Fibroblast of gingiva (primary cell): Measurements from ENCODE around the gene SYNE1.
"Not testable (repeated sequence)": the region's sequence is repeated elsewhere in the genome, so short reads cannot be mapped to it uniquely, and the experiment has no call there.

ENCODE experiments used
- DNase-seq: peaks from one replicate; pipeline ENCODE4 v3.0.0-alpha.2; 2011; ENCODE audit warnings: low read depth

SYNE1 gene

DNA sequence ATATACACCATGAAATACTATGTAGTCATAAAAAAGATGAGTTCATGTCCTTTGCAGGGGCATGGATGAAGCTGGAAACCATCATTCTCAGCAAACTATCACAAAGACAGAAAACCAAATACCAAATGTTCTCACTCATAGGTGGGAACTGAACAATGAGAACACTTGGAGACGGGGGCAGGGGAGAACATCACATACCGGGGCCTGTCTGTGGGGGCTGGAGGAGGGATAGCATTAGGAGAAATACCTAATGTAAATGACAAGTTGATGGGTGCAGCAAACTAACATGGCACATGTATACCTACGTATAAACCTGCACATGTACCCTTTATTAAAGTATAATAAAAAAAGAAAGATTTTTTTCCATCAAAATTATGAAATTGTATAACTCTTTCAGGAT lies 22.4 kb downstream of the SYNE1 start:
- DNase-seq = not testable (repeated sequence)

- no peak for DNase-seq
Measured at GRCh38 chr6:152609125-152609670, 28.0 kb downstream of the SYNE1 start.

DNA sequence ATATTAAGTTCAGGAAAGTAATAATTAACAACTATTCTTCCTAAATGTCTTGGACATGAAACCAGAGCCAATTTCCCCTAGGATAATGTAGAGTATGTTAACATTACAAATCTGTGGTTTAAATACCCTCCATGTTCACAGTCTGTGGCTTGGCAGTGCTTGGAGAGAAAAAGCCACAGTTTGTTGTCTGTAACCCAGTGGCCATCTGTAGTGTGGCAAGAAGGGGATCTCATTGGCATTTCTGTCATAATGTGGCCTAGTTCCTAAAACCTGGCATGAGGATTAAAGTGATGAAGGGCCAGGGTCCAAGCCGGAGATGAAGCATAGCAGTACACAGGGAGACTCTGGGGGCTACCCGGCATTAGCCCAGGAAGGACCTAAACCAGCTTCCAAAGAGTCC lies 31.2 kb downstream of the SYNE1 start:
- DNase-seq = peak; percentile 18

DNA sequence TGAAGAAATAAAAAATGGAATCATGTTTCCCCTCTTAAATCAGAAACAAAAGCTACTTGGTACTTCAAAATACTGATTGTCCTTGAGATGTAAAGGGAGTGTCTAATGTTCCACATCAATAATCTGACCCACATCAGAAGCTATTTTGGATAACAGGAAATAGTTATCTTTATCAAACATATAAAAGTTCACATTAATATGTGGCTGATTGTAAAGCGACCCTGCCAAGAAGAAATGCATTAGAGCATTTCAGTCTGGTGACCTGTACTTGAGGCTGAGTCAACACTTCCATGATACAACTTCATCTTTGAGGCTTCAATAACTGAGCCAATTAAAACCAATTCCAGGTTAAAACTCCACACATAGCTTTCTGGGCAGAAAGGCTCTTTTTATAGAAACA lies 31.8 kb downstream of the SYNE1 start:
- DNase-seq = peak; percentile 38

DNA sequence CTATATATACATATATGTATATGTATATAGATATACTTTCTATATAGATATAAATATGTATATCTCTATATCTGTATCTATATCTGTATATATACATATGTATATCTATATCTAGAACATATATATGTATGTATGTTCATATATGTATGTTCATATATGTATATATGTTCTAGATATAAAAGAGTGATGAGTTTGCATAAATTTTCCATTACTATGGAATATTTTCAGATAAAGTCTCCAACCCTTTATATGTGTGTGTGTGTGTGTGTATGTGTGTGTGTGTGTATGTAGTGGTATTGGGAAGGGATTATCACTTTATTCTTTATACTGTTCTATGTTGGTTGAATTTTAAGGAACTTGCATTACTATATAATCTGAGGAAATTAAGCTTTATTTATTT lies 33.3 kb downstream of the SYNE1 start:
- no peak for DNase-seq

- no peak for DNase-seq
Measured at GRCh38 chr6:152600022-152600421, 37.1 kb downstream of the SYNE1 start.

- peak; percentile 43 for DNase-seq
Measured at GRCh38 chr6:152598901-152599537, 38.1 kb downstream of the SYNE1 start.

DNA sequence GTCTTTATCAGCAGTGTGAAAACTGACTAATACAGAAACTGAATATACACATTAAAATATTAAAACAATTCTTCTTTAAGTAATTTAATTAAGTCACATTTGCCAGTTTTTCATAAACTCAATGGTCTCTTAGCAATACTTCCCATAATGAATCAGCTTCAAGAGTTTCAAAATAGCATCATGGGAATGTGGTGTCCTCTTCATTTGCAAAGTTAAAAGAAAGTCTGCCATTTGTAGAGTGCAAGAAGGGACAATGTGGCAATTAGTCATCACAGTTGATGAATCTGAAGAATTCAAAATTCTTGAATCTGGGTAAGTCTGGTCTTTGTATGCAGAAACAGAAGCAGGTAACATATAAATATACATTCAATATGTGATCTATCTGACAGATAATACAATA lies 38.7 kb downstream of the SYNE1 start:
- DNase-seq = peak; percentile 49

GRCh38 chr6:152596726-152597125 lies 40.4 kb downstream of the SYNE1 start:
- no peak for DNase-seq

- DNase-seq = peak; percentile 19
Measured at GRCh38 chr6:152595499-152595898, 41.7 kb downstream of the SYNE1 start.

GRCh38 chr6:152594701-152595100 lies 42.5 kb downstream of the SYNE1 start:
- no peak for DNase-seq

- no peak for DNase-seq
Measured at GRCh38 chr6:152588456-152588855, 48.7 kb downstream of the SYNE1 start.

- DNase-seq = no peak
Measured at GRCh38 chr6:152587473-152587872, 49.7 kb downstream of the SYNE1 start.

GRCh38 chr6:152585236-152585635 lies 51.9 kb downstream of the SYNE1 start:
- DNase-seq = peak; percentile 44

DNA sequence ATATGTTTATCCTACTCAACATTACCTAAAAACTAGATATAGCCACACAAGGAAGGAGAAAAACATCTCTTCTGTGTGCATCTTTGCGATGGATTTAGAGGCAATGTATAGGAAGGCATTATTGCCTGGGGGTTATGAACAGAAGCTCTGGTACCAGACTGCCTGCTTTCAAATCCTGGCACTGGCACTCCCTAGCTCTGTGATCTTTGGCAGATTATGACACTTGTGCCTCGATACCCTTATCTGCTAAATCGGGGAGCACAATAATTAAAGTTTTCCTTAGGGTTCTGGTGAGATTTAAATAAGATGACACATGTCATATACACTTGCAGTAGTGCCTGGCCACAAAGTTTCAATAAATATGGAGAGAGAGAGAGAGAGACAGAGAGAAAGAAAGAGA lies 53.3 kb downstream of the SYNE1 start:
- DNase-seq = no peak

DNA sequence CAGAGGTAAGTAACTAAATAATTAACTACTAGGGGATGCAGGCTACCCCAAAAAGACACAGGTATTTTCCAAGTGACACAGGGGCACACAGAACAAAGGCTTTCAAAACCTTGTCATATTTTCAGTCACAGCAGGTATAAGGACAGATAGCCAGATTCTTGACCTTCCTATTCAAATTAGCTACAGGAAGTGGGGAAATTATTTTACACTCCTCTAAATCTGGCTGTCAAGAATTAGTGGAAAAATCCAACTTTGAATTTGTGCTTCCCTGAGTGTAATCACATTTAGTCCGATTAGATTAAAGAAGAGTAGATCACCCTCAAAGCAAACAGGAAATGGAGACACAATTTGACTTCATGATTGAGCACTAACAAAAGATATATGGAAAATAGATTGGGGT lies 60.6 kb downstream of the SYNE1 start:
- DNase-seq = no peak

- peak; percentile 87 for DNase-seq
Measured at GRCh38 chr6:152575621-152576150, 61.5 kb downstream of the SYNE1 start.

- DNase-seq = no peak
Measured at GRCh38 chr6:152575161-152575560, 62.0 kb downstream of the SYNE1 start.

DNA sequence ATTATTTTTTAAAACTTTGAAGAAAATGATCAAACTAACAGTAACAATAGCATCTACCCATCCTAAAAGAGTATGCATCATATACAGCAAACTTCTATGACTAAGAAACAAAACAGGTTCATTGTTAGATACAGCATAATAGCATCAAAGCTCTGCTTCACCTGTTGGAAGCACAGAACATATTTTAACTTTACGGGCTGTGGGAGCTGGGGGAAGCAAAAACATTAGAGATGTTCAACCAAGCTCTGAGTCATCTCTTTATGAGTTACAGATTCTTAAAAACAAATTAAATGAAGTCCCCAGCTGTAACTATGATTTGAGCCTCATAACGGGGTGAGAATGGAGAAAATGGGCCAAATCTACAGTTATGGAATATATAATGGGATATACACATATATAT lies 63.4 kb downstream of the SYNE1 start:
- no peak for DNase-seq

DNA sequence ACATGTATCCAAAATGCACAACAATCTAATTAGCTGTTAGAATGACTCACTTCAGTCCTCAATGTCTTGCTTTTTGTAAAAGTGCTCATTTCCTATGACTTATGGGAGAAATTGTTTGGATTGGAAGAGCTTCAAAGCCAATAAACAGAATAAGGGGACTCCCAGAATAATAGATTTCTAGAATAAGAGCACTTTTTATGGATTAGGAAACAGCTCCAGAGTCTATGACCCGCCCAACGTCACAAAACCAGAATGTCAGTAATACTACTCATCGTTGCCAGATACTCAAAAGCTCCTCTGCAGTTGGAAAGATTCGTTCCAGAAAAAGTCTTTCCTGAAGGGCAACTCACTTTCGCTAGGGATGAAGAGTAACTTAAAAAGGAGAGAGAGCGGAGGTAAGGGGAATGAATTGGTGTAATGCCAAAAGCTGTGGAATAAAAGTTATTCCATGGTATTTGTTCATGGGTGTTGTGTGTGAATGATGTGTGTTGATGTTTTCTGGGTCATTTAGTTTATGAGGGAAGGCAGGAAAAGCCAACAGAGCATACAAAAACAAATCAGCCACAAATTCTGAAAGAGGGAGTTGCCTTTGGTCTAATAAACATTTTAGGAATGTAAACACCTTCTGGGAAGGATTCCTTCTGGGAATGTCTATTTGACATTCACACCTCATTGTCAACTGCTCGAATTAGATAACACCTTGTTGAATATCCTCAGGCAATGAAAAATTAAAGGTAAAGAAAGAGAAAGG lies 64.6 kb downstream of the SYNE1 start:
- peak; percentile 26 for DNase-seq

DNA sequence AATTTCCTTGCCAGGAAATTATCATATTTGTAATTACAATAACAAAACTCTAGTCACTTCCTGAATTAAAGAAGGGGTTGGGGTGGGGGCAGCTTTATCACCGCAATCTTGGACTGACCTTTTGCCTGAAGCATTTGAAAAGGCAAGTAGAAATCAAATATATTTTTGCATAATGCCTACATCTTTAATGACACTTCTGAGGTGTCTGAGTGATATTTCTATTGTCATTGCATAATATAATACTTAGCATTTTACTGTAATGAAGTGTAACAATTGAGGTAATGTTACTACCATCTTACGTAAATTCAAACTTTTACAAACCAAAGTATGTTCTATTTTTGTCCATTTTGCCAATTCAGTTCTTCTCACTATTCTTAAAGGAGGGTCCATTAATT lies 65.2 kb downstream of the SYNE1 start:
- no peak for DNase-seq

- peak; percentile 6 for DNase-seq
Measured at GRCh38 chr6:152571089-152571488, 66.1 kb downstream of the SYNE1 start.
